GM15510 (cell line): ENCODE results near the gene ACSL5.

Source experiments
- POLR2A ChIP-seq: IDR thresholded peaks from 3 replicates; pipeline ENCODE4 v1.6.1; 2011; ENCODE audit warnings: borderline replicate concordance; ENCODE audit not compliant: insufficient read length; ENCODE audit errors: extremely low read depth

The ACSL5 gene

GRCh38 chr10:112373912-112374338, at the start of gene ACSL5:
ACSL5 (plus strand) TSS chr10:112374116; CDS start chr10:112394947, 20,831 bp downstream.
- TF ChIP-seq POLR2A = no peak

GRCh38 chr10:112327678-112328077, 46.2 kb upstream of the ACSL5 start:
- TF ChIP-seq POLR2A = no peak

DNA sequence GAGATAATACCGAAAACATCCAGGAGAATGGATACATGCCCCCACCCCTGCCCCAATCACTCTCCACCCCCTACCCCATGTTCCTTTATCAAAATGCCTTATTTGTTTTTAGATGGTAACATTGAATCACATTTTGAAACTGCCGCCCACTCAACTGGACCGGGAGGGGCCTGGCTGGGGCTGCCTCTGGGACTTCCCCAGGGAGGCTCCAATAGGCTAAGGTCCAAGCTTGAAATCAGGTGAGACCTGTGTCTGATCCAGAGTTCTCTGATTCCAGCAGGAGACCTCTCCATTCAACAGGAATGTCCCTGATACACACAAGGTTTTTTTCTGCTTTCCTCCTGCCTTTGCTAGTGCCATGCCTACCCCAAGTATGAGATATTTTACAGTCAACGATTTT, 43.8 kb upstream of the ACSL5 start:
- TF ChIP-seq POLR2A = no peak

GRCh38 chr10:112330607-112331160, 43.2 kb upstream of the ACSL5 start:
- TF ChIP-seq POLR2A = no peak

DNA sequence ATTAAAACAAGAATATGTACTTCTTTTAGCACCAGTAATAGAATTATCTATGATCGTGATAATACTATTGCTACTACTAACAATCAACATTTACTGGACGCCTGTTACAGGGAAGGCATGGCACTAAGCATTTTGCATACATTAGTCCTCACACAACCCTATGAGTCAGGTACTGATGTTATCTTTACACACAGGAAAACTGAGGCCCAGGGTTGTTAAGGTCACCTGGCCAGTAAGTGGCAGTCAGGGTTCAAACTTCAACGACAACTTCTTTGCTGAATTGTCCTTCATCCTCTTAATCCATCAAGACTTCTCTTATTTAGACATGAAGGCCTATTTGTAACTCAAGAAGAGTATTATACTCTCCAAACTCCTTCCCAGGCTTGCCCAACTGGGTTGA, 41.9 kb upstream of the ACSL5 start:
- no peak for TF ChIP-seq POLR2A

DNA sequence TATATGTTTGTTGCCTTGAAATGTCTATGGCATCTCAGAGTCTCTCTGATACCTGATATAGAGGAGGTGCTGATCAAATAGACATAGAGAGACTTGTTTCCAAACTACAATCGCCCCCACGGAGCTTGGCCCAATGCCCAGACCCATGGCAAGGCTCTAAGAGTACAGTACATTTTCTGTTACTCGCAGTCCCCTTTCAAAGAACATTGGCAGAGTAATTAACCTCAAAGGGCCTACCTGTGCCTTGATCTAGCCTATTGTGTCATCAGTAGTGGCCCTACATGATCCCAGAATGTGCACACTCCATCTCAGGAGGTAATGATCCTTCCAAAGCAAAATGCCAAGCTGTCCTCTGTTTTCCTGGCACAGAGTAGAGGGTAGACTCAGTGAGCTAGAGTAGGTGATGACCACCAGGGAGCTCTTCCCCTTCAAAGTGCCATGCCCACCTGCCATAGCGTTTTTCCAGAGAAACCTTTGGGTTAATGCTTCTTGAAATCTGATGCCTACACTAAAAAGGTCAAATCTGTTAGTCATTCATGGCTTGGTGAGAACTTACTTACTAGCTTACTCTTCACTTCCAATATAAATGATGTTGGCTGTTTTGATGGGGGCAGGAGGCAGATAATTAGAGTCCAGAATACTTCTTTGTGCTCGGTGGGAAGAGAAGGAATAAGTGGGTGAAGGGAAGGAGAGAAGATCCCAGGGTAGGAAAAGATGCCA, 41.2 kb upstream of the ACSL5 start:
- no peak for TF ChIP-seq POLR2A

DNA sequence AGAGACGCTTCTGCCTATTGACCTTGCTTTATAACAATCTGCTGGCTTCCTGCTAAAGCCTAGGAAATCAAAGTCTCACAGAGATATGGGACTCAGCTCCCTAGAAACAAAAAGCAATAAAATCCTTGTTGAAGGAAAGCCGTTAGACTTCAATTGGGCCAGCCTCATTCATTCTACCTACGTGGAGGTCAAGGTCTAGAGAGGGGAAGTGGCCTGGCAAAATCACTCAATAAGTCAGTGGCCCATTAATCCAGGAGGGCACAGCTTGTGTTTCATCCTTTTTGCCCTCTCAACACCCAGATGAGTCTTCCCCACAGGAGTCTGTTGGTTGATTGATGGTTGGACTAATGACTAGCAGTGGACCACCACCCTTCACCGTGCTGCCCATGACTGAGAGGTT, 40.5 kb upstream of the ACSL5 start:
- TF ChIP-seq POLR2A = no peak

DNA sequence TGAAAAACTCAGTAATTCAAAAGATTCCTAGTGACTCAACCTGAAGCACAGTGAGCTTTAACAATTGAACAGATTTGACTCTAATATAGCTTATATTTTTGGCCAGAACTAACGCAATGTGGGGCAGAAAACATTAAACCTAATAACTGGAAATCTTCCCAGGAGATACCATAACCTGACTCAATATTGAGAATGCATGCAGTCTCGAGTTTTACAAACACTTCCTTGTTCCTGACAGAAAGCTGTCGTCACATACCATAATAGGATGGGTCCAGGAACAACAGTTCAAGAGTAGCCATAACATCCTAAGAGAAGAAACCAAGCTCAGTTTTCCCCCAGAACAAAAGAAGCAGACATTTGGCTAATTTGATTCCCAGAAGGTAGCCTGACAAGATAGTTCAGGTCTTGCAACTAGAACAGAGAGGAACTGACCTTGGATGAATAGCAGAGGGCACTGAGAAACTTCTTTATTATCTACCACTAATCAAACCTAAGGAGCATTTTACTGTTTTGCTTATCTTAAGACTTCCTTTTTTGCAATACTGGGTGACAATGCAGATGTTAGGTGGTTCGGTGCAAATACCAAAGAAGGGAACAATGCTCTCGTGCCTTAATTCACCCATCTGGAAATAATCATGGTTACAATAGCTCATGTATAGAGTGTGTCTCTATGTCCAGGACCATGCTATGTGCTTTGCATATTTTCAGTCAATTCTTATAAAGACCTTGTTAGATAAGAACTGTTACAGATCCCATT, 38.6 kb upstream of the ACSL5 start:
- TF ChIP-seq POLR2A = no peak

DNA sequence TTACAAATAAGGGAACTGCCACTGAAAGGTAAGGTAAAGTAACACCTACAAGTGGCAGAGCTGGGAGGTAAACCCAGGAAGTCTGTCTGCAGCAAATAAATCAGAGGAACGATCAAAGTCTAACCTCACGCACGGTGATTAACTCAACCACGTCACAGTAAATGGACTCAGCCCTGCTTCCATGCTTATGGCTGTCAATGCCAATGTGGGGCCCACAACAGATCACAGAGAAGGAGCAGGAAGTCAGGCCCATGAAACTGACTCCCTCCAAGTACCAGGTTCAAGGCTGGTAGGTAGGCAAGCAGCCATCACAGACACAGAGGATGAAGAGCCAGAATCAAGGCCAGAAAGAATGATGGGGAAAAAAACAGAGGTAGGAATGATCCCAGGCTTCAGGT, 38.0 kb upstream of the ACSL5 start:
- TF ChIP-seq POLR2A = no peak

DNA sequence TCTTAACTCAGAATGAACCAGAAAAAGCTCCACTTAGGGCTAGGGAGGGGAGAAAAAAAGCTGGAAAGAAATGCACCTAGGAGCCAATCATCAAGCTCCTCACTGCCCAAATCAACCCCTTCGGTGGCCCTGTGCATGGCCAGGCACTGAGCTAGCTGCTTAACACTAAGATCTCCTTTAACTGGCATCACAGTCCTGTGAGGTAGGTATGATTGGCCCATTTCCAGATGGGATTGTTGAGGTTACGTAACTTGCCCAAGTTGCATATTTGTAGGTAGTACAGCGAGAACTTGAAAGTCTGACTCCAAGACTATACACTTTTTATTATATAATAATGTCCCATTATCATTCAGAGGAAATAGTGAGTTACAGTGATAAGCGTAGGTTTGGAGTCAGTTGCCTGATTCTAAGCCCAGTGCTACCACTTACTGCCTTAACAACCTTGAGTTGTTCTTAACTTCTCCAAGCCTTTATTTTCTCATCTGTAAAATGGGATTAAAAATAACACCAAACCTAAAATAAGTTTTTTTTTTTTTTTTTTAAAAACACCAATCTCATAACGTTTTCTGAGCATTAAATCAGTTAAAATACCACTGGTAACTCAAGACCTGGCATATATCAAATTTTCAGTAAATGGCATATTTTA, 37.2 kb upstream of the ACSL5 start:
- no peak for TF ChIP-seq POLR2A

- no peak for TF ChIP-seq POLR2A
Observed at GRCh38 chr10:112338957-112339356, 35.0 kb upstream of the ACSL5 start.

GRCh38 chr10:112340601-112341000, 33.3 kb upstream of the ACSL5 start:
- no peak for TF ChIP-seq POLR2A

DNA sequence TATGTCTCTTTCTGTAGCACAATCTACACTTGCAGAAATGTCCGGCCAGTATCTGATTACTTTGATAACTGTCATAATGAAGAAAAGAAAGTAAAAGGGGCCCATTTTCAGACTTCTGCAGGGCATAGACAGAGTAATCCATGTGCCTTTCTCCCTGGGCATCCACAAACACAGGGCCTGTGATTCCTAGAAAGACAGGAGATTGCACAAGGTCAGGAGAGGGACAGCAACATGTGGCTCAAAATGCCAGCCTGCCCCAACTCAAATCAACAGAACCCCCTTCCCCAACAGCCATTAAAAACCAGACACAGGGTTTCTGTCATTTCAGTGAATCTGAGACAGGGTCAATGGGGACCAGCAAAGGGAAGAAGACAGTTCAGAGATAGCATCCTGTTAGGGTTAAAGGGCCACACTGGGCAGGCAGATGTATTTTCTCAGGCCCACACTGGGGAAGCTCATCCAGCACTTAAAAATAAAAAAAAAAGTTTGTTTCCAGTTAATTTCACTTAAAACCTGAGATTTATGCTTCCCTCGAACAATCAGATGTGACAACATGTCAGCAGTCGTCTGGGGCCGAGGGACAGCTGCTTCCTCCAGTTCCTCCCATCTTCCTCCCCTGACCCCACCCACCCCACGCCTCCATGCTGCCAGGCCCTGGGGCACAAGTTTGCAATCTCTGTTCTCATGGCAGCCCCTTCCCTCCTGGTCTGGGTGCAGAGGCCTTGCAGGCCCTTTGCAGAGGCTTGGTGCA, 30.7 kb upstream of the ACSL5 start:
- no peak for TF ChIP-seq POLR2A

GRCh38 chr10:112344261-112344660, 29.7 kb upstream of the ACSL5 start:
- no peak for TF ChIP-seq POLR2A
